DND-41 (cell line): Measurements from ENCODE around the gene PPP1R14C.
"Not testable (repeated sequence)": the region's sequence is repeated elsewhere in the genome, so short reads cannot be mapped to it uniquely, and the experiment has no call there.

Experiments
- ATAC-seq: fragments of 200-7000 bp; cut with Tn5 transposase; 3 replicates; pipeline ENCODE4 v1.9.1; 2021; ENCODE audit warnings: low read depth; ENCODE audit not compliant: insufficient read depth
- DNase-seq: peaks from one replicate; pipeline ENCODE4 v3.0.0-alpha.2; 2020
- H2AFZ ChIP-seq: 2 replicates; pipeline ENCODE4 v1.6.0; 2012; ENCODE audit warnings: low read depth, low read length
- H3K27ac ChIP-seq: 2 replicates; pipeline ENCODE4 v1.5.1; 2012; ENCODE audit warnings: low read length, inconsistent platforms
- H3K27me3 ChIP-seq: fragments of 200-600 bp; sonication (generic); 2 replicates; pipeline ENCODE4 v1.6.0; 2012; ENCODE audit warnings: low read length, mild to moderate bottlenecking, inconsistent platforms; ENCODE audit not compliant: insufficient read depth, poor library complexity
- H3K36me3 ChIP-seq: 2 replicates; pipeline ENCODE4 v1.5.1; 2012; ENCODE audit warnings: low read length, inconsistent platforms; ENCODE audit not compliant: insufficient read depth
- H3K4me1 ChIP-seq: 2 replicates; pipeline ENCODE4 v1.5.1; 2012; ENCODE audit warnings: mild to moderate bottlenecking, low read length; ENCODE audit not compliant: insufficient read depth
- H3K4me2 ChIP-seq: 2 replicates; pipeline ENCODE4 v1.6.0; 2012; ENCODE audit warnings: mild to moderate bottlenecking, moderate library complexity, low read length, inconsistent platforms; ENCODE audit not compliant: insufficient read depth
- H3K4me3 ChIP-seq, 2 experiments: fragments of 200-600 bp in 1 of 2; shearing (Covaris generic) in 1 of 2; 2 replicates each; pipeline ENCODE4 v1.5.1; 2012 to 2016; ENCODE audit warnings: inconsistent platforms in 2 of 2, low read length in 2 of 2, mild to moderate bottlenecking in 2 of 2, low read depth in 1 of 2, moderate library complexity in 1 of 2
- H3K79me2 ChIP-seq: 2 replicates; pipeline ENCODE4 v1.6.0; 2012; ENCODE audit warnings: low read length, inconsistent platforms; ENCODE audit not compliant: insufficient read depth
- H3K9ac ChIP-seq: 2 replicates; pipeline ENCODE4 v1.6.0; 2012; ENCODE audit warnings: low read depth, mild to moderate bottlenecking, inconsistent platforms, low read length, moderate library complexity
- H3K9me3 ChIP-seq: 2 replicates; pipeline ENCODE4 v1.5.1; 2012; ENCODE audit warnings: low read length, moderate library complexity, mild to moderate bottlenecking, inconsistent platforms; ENCODE audit not compliant: insufficient read depth, severe bottlenecking
- H4K20me1 ChIP-seq: 2 replicates; pipeline ENCODE4 v1.6.0; 2012; ENCODE audit warnings: low read length; ENCODE audit not compliant: insufficient read depth
- EZH2 ChIP-seq: IDR thresholded peaks from 3 replicates; pipeline ENCODE4 v1.6.1; 2012; ENCODE audit warnings: borderline replicate concordance, low read depth, mild to moderate bottlenecking, moderate library complexity, low read length, inconsistent platforms; ENCODE audit not compliant: severe bottlenecking
- TF ChIP-seq, protein P1 (sequence below): IDR thresholded peaks from 2 replicates; pipeline ENCODE4 v1.5.1; 2012; ENCODE audit warnings: borderline replicate concordance, low read length, moderate library complexity, mild to moderate bottlenecking; ENCODE audit not compliant: poor library complexity, severe bottlenecking; ENCODE audit errors: extremely low read depth

PPP1R14C gene

DNA sequence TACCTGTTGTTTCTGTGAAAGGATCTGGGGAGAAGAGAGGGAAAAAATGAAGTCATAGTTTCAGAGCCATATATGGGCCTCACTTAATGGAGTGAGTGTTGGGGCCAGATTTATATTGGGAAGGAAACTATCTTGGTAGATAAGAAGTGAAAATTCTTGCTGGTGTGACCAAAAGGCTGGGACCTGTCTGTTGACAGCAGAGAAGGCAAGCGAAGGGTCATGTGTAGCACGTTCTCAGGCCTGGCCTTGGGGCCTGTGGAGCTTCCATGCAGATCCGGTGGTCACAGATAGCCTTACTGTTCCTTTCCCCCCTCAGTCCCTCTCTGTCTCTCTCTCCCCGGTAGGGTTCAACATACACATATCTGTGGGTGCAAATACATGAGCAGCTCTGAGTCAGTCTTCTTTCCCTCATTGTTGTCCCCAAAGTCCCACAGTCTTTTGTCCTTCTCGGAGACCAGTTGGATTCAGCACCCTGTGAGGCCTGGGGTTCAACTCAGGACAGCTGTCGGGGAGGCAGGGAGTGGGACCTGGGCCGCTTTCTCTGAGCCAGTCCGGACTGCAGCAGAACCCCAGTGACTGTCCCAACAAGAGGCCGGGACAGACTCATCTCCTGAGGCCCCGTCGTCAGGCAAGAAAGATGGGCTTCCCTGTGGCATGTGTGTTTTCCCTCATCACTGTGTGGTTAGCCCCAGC, 34.6 kb downstream of the PPP1R14C start:
- no peak overlapping the region for H3K27ac ChIP-seq
- no peaks in the 10 kb centered on the region for H3K36me3 ChIP-seq
- no peak overlapping the region for H3K9ac ChIP-seq
- H3K4me3 ChIP-seq = no peak overlapping the region
- no peak overlapping the region for H3K4me2 ChIP-seq
- no peaks in the 10 kb centered on the region for H3K4me1 ChIP-seq
- ATAC-seq (no peak), DNase-seq (no peak)
- TF ChIP-seq EZH2 = no peak
- TF ChIP-seq, protein P1, sequence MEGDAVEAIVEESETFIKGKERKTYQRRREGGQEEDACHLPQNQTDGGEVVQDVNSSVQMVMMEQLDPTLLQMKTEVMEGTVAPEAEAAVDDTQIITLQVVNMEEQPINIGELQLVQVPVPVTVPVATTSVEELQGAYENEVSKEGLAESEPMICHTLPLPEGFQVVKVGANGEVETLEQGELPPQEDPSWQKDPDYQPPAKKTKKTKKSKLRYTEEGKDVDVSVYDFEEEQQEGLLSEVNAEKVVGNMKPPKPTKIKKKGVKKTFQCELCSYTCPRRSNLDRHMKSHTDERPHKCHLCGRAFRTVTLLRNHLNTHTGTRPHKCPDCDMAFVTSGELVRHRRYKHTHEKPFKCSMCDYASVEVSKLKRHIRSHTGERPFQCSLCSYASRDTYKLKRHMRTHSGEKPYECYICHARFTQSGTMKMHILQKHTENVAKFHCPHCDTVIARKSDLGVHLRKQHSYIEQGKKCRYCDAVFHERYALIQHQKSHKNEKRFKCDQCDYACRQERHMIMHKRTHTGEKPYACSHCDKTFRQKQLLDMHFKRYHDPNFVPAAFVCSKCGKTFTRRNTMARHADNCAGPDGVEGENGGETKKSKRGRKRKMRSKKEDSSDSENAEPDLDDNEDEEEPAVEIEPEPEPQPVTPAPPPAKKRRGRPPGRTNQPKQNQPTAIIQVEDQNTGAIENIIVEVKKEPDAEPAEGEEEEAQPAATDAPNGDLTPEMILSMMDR = no peak
- H4K20me1 ChIP-seq = no peaks in the 10 kb centered on the region
- H3K79me2 ChIP-seq = no peaks in the 10 kb centered on the region
- H3K9me3 ChIP-seq = no peaks in the 10 kb centered on the region
- peaks cover 8% of the 10 kb centered on the region for H3K27me3 ChIP-seq
- no peak overlapping the region for H2AFZ ChIP-seq

DNA sequence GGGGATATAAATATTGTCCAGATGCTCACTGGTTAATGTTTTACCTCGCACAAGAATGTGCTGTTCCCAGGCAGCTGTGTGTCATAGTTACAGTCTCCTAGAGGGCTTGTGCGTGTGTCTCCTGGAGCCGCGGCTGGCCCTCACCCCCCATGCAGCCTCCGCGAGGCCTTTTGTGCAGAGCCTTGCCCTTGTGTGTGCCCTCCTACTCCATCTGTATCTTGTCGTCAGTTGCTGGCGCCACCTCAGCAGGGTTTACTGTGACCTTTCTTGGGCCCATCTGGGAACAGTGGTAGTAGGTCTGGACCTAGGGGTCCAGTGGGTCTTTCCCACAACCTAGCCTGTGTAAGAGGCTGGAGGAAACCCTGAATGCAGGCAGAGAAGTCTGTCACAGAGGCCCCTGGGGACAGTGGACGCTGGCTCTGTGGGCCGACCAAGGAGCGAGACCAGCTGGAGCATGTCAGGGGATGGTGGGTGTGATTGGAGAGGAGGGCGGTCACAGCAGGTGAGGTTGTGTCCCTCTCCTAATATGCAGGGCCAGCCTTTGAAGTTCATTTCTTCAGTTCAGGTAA, 35.2 kb downstream of the PPP1R14C start:
- no peaks in the 10 kb centered on the region for H3K36me3 ChIP-seq
- H3K4me2 ChIP-seq = no peak overlapping the region
- no peak overlapping the region for H3K4me3 ChIP-seq
- H3K9ac ChIP-seq = no peak overlapping the region
- peaks cover 8% of the 10 kb centered on the region for H3K27me3 ChIP-seq
- no peaks in the 10 kb centered on the region for H3K79me2 ChIP-seq
- H2AFZ ChIP-seq = no peak overlapping the region
- TF ChIP-seq, protein P1 = no peak
- TF ChIP-seq EZH2 = no peak
- H3K4me1 ChIP-seq = no peaks in the 10 kb centered on the region
- ATAC-seq (no peak), DNase-seq (no peak)
- H3K9me3 ChIP-seq = no peaks in the 10 kb centered on the region
- H3K27ac ChIP-seq = no peak overlapping the region
- H4K20me1 ChIP-seq = no peaks in the 10 kb centered on the region

DNA sequence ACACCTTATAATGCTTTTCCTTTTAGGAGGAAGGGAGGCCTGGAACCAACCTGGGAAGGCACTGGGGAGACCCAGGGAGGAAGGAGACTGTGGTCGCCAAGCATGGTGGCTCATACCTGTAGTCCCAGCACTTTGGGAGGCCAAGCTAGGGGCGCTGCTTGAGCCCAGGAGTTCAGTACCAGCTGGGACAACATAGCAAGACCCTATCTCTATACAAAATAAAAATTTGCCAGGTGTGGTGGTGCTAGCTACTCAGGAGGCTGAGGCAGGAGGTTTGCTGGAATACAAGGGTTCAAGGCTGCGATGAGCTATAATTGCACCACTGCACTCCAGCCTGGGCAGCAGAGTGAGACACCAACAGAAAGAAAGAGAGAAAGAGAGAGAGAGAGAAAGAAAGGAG, 36.2 kb downstream of the PPP1R14C start:
- Histone ChIP-seq H3K4me2 (no peak overlapping the region), H3K27me3 (peaks cover 8% of the 10 kb centered on the region), H3K27ac (no peak overlapping the region), H3K4me1 (no peaks in the 10 kb centered on the region), H3K9ac (no peak overlapping the region), H3K36me3 (no peaks in the 10 kb centered on the region), H4K20me1 (no peaks in the 10 kb centered on the region), H2AFZ (no peak overlapping the region), H3K4me3 (no peak overlapping the region), H3K79me2 (no peaks in the 10 kb centered on the region), H3K9me3 (no peaks in the 10 kb centered on the region)
- no peak for DNase-seq
- TF ChIP-seq EZH2 = no peak
- TF ChIP-seq, protein P1 = no peak
- ATAC-seq = no peak

DNA sequence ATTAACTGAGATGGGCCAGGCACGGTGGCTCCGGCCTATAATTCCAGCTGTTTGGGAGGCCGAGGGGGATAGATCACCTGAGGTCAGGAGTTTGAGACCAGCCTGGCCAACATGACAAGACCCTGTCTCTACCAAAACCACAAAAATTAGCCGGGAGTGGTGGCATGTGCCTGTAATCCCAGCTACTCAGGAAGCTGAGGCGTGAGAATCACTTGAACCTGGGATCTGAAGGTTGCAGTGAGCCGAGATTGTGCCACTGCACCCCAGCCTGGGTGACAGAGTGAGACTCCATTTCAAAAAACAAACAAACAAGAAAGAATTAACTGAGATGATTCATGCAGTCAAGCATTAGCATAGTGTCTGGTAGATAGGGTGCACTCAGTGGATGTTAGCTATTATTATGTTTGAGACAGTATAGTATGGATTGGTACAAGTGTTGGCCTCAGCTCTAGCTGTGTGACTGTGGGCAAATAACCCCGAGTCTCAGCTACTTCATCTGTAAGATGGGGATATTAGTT, 37.1 kb downstream of the PPP1R14C start:
- not testable (repeated sequence) for H3K36me3 ChIP-seq, ATAC-seq, H3K79me2 ChIP-seq, H4K20me1 ChIP-seq, H3K27me3 ChIP-seq, H3K4me2 ChIP-seq, DNase-seq, H3K27ac ChIP-seq, H3K4me3 ChIP-seq, H2AFZ ChIP-seq, H3K9me3 ChIP-seq, H3K4me1 ChIP-seq, H3K9ac ChIP-seq
